DND-41 (cell line): ENCODE data around the gene PNMA8B.

ENCODE experiments used
- ATAC-seq: fragments of 200-7000 bp; cut with Tn5 transposase; 3 replicates; pipeline ENCODE4 v1.9.1; 2021; ENCODE audit warnings: low read depth; ENCODE audit not compliant: insufficient read depth
- DNase-seq: peaks from one replicate; pipeline ENCODE4 v3.0.0-alpha.2; 2020
- H2AFZ ChIP-seq: 2 replicates; pipeline ENCODE4 v1.6.0; 2012; ENCODE audit warnings: low read depth, low read length
- H3K27ac ChIP-seq: 2 replicates; pipeline ENCODE4 v1.5.1; 2012; ENCODE audit warnings: low read length, inconsistent platforms
- H3K27me3 ChIP-seq: fragments of 200-600 bp; sonication (generic); 2 replicates; pipeline ENCODE4 v1.6.0; 2012; ENCODE audit warnings: low read length, mild to moderate bottlenecking, inconsistent platforms; ENCODE audit not compliant: insufficient read depth, poor library complexity
- H3K36me3 ChIP-seq: 2 replicates; pipeline ENCODE4 v1.5.1; 2012; ENCODE audit warnings: low read length, inconsistent platforms; ENCODE audit not compliant: insufficient read depth
- H3K4me1 ChIP-seq: 2 replicates; pipeline ENCODE4 v1.5.1; 2012; ENCODE audit warnings: mild to moderate bottlenecking, low read length; ENCODE audit not compliant: insufficient read depth
- H3K4me2 ChIP-seq: 2 replicates; pipeline ENCODE4 v1.6.0; 2012; ENCODE audit warnings: mild to moderate bottlenecking, moderate library complexity, low read length, inconsistent platforms; ENCODE audit not compliant: insufficient read depth
- H3K4me3 ChIP-seq, 2 experiments: fragments of 200-600 bp in 1 of 2; shearing (Covaris generic) in 1 of 2; 2 replicates each; pipeline ENCODE4 v1.5.1; 2012 to 2016; ENCODE audit warnings: inconsistent platforms in 2 of 2, low read length in 2 of 2, mild to moderate bottlenecking in 2 of 2, low read depth in 1 of 2, moderate library complexity in 1 of 2
- H3K79me2 ChIP-seq: 2 replicates; pipeline ENCODE4 v1.6.0; 2012; ENCODE audit warnings: low read length, inconsistent platforms; ENCODE audit not compliant: insufficient read depth
- H3K9ac ChIP-seq: 2 replicates; pipeline ENCODE4 v1.6.0; 2012; ENCODE audit warnings: low read depth, mild to moderate bottlenecking, inconsistent platforms, low read length, moderate library complexity
- H3K9me3 ChIP-seq: 2 replicates; pipeline ENCODE4 v1.5.1; 2012; ENCODE audit warnings: low read length, moderate library complexity, mild to moderate bottlenecking, inconsistent platforms; ENCODE audit not compliant: insufficient read depth, severe bottlenecking
- H4K20me1 ChIP-seq: 2 replicates; pipeline ENCODE4 v1.6.0; 2012; ENCODE audit warnings: low read length; ENCODE audit not compliant: insufficient read depth
- CTCF ChIP-seq: IDR thresholded peaks from 2 replicates; pipeline ENCODE4 v1.5.1; 2012; ENCODE audit warnings: borderline replicate concordance, low read length, moderate library complexity, mild to moderate bottlenecking; ENCODE audit not compliant: poor library complexity, severe bottlenecking; ENCODE audit errors: extremely low read depth
- EZH2 ChIP-seq: IDR thresholded peaks from 3 replicates; pipeline ENCODE4 v1.6.1; 2012; ENCODE audit warnings: borderline replicate concordance, low read depth, mild to moderate bottlenecking, moderate library complexity, low read length, inconsistent platforms; ENCODE audit not compliant: severe bottlenecking

The PNMA8B gene

DNA sequence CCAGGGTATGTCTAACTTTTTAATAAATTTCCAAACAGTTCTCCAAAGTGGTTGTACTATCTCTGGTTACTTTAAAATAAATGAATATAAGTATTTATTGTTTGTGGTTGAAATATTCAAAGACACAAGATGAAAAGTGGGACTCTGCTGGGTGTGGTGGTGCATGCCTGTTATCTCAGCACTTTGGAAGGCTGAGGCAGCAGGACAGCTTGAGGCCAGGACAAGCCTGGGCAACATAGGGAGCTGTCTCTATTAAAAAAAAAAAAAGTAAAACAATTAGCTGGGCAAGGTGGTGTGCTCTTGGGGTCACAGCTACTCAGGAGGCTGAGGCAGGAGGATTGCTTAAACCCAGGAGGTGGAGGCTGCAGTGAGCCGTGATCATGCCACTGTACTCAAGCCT lies 34.7 kb downstream of the PNMA8B start:
- H3K4me2 ChIP-seq = no peak overlapping the region
- H3K79me2 ChIP-seq = no peaks in the 10 kb centered on the region
- no peaks in the 10 kb centered on the region for H3K9me3 ChIP-seq
- ATAC-seq (no peak), DNase-seq (no peak)
- no peak for TF ChIP-seq CTCF
- TF ChIP-seq EZH2 = no peak
- H4K20me1 ChIP-seq = no peaks in the 10 kb centered on the region
- peaks cover 7% of the 10 kb centered on the region for H3K27me3 ChIP-seq
- H3K9ac ChIP-seq = no peak overlapping the region
- no peaks in the 10 kb centered on the region for H3K36me3 ChIP-seq
- H2AFZ ChIP-seq = no peak overlapping the region
- no peak overlapping the region for H3K27ac ChIP-seq
- no peak overlapping the region for H3K4me3 ChIP-seq
- no peaks in the 10 kb centered on the region for H3K4me1 ChIP-seq

- no peak for ATAC-seq
- DNase-seq = no peak
Measured at GRCh38 chr19:46460055-46460454, 35.6 kb downstream of the PNMA8B start.

DNA sequence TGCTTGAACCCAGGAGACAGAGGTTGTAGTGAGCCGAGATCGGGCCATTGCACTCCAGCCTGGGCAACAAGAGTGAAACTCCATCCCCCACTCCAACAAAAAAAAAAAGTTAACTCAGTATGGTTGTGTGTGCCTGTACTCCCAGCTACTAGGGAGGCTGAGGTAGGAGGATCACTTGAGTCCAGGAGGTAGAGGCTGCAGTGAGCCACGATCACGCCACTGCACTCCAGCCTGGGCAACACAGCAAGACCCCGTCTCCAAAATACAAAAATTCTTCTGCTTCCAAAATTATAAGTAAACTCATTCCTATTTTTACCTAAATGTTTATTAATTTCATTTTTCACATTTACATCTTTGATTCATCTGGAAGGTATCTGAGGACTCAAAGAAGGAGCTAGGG lies 38.7 kb downstream of the PNMA8B start:
- H3K9ac ChIP-seq = no peak overlapping the region
- H3K27ac ChIP-seq = no peak overlapping the region
- DNase-seq = no peak
- ATAC-seq = no peak
- no peak overlapping the region for H3K4me3 ChIP-seq
- no peaks in the 10 kb centered on the region for H4K20me1 ChIP-seq
- peaks cover 12% of the 10 kb centered on the region for H3K27me3 ChIP-seq
- H3K36me3 ChIP-seq = no peaks in the 10 kb centered on the region
- TF ChIP-seq EZH2 = no peak
- TF ChIP-seq CTCF = no peak
- H3K4me2 ChIP-seq = no peak overlapping the region
- H2AFZ ChIP-seq = no peak overlapping the region
- H3K9me3 ChIP-seq = no peaks in the 10 kb centered on the region
- H3K79me2 ChIP-seq = no peaks in the 10 kb centered on the region
- H3K4me1 ChIP-seq = no peaks in the 10 kb centered on the region

More at GRCh38 chr19:46460055-46460454, 35.6 kb downstream of the PNMA8B start:
- Histone ChIP-seq H3K9me3 (no peaks in the 10 kb centered on the region), H3K79me2 (no peaks in the 10 kb centered on the region), H3K4me2 (no peak overlapping the region), H3K36me3 (no peaks in the 10 kb centered on the region), H3K27me3 (peaks cover 7% of the 10 kb centered on the region), H3K4me1 (no peaks in the 10 kb centered on the region), H4K20me1 (no peaks in the 10 kb centered on the region), H3K9ac (no peak overlapping the region), H3K27ac (no peak overlapping the region), H3K4me3 (no peak overlapping the region), H2AFZ (no peak overlapping the region)
- TF ChIP-seq EZH2 = no peak
- no peak for TF ChIP-seq CTCF

- H3K36me3 ChIP-seq = no peaks in the 10 kb centered on the region
- H2AFZ ChIP-seq = no peak overlapping the region
- no peaks in the 10 kb centered on the region for H3K4me1 ChIP-seq
- DNase-seq (no peak), ATAC-seq (no peak)
- no peaks in the 10 kb centered on the region for H4K20me1 ChIP-seq
- H3K79me2 ChIP-seq = no peaks in the 10 kb centered on the region
- no peak overlapping the region for H3K9ac ChIP-seq
- no peak overlapping the region for H3K4me2 ChIP-seq
- no peak for TF ChIP-seq CTCF
- TF ChIP-seq EZH2 = no peak
- no peak overlapping the region for H3K27ac ChIP-seq
- no peak overlapping the region for H3K4me3 ChIP-seq
- H3K27me3 ChIP-seq = peaks cover 12% of the 10 kb centered on the region
- H3K9me3 ChIP-seq = no peaks in the 10 kb centered on the region
Measured at GRCh38 chr19:46454244-46454643, 41.4 kb downstream of the PNMA8B start.
